Measurements from ENCODE around the gene C19orf53.

DNA sequence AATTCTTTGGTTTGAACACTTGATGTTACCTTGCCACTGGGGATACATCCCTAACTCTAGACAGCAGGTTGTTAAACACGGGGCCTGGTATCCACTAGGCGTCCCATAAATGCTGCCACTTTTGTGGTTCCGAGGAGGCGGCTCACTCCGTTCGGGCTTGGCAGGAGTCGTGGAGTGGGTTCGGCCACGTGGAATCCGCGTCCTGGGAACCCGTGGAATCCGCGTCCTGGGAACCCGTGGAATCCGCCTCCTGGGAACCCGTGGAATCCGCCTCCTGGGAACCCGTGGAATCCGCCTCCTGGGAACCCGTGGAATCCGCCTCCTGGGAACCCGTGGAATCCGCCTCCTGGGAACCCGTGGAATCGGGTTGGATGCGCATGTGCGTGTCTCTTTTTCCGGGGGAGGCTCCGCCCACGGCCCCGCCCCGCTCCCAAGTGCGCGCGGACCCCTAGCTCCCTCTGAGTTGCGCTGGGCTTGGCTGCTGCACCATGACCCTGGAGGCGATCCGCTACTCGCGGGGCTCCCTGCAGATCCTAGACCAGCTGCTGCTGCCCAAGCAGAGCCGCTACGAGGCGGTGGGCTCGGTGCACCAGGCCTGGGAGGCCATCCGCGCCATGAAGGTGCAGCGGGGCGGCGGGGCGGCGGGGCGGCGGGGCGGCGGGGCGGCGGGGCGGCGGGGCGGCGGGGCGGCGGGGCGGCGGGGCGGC, 10.0 kb upstream of the C19orf53 start, which contains the start of gene MRI1:
- TF ChIP-seq, protein P1, sequence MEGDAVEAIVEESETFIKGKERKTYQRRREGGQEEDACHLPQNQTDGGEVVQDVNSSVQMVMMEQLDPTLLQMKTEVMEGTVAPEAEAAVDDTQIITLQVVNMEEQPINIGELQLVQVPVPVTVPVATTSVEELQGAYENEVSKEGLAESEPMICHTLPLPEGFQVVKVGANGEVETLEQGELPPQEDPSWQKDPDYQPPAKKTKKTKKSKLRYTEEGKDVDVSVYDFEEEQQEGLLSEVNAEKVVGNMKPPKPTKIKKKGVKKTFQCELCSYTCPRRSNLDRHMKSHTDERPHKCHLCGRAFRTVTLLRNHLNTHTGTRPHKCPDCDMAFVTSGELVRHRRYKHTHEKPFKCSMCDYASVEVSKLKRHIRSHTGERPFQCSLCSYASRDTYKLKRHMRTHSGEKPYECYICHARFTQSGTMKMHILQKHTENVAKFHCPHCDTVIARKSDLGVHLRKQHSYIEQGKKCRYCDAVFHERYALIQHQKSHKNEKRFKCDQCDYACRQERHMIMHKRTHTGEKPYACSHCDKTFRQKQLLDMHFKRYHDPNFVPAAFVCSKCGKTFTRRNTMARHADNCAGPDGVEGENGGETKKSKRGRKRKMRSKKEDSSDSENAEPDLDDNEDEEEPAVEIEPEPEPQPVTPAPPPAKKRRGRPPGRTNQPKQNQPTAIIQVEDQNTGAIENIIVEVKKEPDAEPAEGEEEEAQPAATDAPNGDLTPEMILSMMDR (IDR thresholded peaks at IDR 0.05) = no peak
- peak in 1 of 2 donors; percentile 70 for TF ChIP-seq EP300 (IDR thresholded peaks at IDR 0.05)
